ENCODE data around the gene OGDH.

Gene OGDH

GRCh38 chr7:44637788-44638594, 31.6 kb downstream of the OGDH start:
- peak; percentile 52 to 78 for DNase-seq (ENCODE audit: low read depth in 2 of 2)

DNA sequence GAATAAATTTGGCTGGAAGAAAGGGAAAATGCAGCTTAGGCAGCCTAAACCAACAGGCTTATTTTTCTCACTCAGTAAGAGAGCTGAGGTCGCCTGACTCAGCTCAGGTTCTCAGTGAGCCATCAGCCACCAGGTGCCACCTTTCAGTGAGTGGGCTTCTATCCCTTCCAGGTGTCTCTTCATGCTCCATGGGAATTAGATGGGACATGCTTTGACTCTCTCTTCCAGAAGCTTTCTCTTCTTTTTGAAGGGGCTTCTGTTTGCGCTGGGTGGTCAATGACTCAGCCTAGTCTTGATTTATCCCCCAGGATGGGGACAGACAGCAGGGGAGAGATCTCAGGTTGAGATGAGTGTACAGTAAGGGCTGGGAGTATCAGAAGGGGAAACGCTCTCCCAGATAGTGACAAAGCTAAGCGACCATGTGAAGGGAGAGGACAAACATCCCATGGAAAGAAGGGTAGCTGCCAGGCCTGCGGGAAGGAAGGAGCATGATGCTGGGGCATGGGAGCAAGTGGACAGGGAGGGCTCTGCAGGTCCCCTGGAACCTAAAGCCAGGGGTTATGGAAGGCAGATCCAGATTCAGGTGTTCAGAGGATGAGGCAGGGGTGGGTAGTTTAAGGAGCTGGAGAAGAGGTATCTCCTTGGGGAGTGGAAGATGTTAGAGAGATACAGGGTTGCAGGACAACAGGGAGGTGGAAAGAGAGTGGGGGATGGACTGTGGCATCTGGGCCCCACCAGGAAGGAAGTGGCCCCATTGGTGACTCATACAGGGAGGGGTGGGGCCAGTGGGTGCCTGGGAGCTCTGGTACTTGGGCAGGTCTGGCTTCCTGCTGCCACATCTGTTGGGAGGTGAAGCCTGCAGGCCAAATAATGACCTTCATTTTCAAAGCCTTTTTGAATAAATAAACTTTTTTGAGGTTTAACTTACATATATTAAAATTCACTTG, 32.5 kb downstream of the OGDH start:
- DNase-seq (ENCODE audit: low read depth in 2 of 2) = peak; percentile 65 to 80

GRCh38 chr7:44639671-44640321, 33.4 kb downstream of the OGDH start:
- DNase-seq (ENCODE audit: low read depth in 2 of 2) = no peak

- DNase-seq (ENCODE audit: low read depth in 2 of 2) = no peak
Measured at GRCh38 chr7:44643206-44643605, 36.8 kb downstream of the OGDH start.

DNA sequence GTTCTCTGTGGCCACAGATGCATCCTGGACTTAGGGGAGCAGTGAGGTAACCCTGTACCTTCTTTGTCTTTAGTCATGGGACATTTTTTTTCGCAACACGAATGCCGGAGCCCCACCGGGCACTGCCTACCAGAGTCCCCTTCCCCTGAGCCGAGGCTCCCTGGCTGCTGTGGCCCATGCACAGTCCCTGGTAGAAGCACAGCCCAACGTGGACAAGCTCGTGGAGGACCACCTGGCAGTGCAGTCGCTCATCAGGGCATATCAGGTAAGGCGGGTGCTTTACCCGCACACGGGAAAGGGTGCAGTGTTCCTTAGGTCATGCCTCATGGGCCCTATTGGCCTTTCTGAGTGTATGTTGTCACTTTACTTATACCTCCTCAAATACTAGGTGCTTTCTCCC, 38.8 kb downstream of the OGDH start:
- no peak for DNase-seq (ENCODE audit: low read depth in 2 of 2)

GRCh38 chr7:44645696-44646095, 39.3 kb downstream of the OGDH start:
- DNase-seq (ENCODE audit: low read depth in 2 of 2) = no peak

DNA sequence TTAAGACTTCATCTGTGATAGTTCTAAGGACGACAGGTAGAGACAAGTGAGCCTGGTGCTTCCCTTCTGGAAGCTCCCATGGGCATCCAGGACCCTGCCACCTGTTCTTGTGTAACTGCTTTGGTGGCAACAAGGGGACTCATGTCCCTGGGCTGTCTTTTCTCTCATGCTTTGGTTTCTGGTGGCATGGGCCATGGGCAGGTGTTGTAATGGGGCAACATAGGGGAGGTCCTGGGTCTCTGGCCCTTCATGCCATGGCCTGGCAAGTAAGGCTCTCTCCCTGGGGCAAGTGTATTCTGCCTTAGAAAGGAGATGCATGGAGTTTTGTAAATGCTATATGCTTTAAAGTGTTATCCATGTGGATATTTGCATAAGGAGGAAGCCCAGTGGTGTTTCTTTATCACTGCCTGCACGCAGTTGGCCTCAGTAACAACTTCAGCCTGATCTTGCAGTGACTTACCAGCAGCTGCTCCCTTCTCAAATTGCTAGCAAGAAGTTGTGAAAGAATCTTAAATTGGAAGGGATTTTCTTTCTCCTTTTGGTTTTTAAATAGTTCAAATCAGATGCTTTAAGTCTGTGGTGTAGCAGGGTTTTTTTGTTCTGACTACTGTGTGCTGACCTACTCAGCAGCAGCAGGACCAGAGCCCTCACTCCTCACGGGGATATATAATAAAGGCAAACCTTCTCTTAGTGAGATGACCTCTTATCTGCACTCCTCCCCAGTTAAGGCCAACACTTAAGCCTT, 39.9 kb downstream of the OGDH start:
- DNase-seq (ENCODE audit: low read depth in 2 of 2) = no peak

DNA sequence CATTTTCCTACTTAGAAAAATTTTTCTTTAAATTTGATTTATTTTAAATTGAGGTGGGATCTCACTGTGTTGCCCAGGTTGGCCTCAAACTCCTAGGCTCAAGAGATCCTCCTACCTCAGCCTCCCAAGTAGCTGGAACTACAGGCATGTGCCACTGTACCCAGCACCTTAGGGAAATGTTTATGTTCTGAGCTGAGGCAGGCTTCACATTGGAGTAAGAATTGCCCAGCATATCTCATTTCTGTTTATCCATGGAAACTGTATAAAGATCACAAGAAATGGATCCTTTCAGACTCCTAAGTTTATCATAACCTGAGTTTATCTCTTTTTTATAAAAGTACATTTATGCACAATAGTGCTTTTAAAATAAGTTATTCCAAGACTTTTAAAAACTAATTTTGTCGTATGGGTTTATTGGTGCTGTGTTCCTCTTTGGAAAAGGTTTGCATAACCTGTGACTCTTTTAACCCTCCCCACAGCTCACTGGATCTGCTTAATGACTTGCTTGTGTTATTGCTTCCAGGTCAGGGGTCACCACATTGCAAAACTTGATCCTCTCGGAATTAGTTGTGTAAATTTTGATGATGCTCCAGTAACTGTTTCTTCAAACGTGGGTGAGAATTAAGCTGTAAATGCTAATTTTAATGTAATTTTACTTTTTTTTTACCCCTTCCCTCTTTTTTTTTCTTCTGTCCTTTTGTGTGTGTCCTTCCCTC, 40.7 kb downstream of the OGDH start:
- DNase-seq (ENCODE audit: low read depth in 2 of 2) = no peak

DNA sequence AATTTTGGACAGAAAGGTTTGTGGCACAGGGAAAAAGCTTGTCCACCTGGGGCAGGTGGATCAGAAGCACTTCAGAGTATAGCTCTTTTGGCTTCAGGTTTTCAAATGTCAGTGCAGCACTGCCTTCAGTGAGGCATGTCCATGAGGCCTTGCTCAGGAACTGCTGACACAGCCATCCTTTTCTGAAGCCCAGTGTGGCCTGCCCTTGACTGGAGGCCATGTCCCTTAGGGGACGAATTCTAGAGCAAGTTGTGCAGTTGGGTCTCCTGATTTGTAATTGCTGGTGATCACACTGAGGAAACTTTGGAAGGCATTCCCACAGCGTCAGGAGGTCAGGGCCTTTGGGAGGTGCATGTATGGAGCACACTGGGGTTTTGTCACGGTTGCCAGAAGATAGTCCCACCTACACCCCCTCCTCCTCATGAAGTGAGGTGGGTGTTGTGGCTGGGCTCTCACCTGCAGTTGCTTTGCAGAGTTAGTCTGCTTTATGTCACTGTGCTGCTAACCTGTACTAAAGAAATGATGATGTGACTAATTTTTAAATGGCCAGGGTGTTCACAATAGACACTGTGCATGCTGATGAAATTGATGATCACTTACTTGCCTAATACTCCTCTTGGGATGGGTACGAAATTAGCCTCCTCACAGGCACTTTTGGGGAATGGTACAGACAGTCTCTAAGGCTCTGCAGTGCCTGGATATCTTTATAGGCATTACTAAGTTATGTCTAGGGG, 41.7 kb downstream of the OGDH start:
- no peak for DNase-seq (ENCODE audit: low read depth in 2 of 2)

- DNase-seq (ENCODE audit: low read depth in 2 of 2) = no peak
Measured at GRCh38 chr7:44650242-44650641, 43.8 kb downstream of the OGDH start.

DNA sequence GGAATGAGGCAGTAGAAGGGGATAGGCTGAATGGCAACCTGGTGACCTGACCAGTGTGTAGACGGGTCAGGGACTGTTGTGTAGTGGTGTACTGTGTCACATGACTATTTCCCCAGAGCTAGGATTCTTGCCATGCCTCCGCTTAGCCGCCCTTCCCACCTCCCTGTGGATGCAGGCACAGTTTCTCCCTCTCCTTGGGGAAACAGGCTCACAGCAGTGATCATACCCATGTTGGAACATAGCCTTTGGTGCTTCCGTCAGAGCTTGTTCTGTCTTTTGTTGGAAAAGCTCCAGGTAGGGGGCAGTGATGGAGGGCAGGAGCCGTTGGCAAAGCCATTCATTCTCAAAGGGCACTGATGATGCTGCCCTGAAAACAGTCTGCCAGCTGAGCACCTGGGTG, 44.3 kb downstream of the OGDH start:
- DNase-seq (ENCODE audit: low read depth in 2 of 2) = no peak

GRCh38 chr7:44652535-44652934, 46.1 kb downstream of the OGDH start:
- DNase-seq (ENCODE audit: low read depth in 2 of 2) = no peak

- DNase-seq (ENCODE audit: low read depth in 2 of 2) = no peak
Measured at GRCh38 chr7:44654255-44654796, 47.9 kb downstream of the OGDH start.

DNA sequence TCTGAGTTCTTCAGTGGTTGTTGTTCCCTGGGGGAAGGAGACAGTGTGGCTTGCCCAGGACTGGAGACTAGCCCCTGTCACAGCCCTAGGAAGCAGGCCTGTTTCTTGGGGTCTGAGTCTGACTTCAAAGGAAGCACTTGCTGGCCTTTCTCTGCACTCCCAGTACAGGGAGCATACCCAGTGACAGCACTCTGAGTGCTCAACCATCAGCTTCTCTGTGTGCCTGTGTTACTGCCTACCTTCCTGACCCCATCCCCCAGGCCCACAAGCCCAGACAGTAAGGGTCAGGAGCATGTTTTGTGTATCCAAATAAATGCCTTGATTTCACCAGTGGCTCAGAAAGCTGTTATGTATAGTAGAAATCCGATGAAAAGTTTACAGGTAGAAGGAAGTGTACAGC, 48.9 kb downstream of the OGDH start:
- no peak for DNase-seq (ENCODE audit: low read depth in 2 of 2)

DNA sequence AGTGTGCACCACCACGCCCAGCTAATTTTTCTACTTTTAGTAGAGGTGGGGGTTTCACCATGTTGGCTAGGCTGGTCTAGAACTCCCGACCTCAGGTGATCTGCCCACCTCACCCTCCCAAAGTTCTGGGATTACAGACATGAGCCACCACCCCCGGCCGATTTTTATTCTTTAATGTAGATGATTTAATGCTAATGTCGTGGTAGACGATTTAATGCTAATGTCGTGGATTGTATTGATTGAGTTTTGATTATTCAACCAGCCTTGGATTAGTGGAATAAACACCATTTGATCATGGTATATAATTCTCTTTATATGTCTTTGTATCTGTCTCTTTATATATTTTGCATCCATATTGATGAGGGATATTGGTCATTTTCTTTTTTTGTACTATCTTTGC, 52.6 kb downstream of the OGDH start:
- no peak for DNase-seq (ENCODE audit: low read depth in 2 of 2)

DNA sequence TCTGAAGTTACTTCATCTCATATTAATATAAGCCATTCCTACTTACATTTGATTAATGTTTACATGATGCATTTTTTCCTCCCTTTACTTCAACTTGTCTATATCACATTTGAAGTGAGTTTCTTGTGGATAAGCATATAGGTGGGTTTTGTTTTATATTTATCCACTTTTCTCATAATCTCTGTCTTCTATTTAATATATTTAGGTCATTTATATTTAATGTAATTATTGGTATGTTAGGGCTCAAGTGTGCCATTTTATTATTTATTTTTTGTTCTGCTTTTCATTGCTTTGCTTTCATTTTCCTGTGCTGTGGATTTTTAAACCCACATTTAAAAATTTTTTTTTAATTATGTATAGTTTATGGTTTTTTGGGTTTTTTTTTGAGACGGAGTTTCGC, 54.8 kb downstream of the OGDH start:
- no peak for DNase-seq (ENCODE audit: low read depth in 2 of 2)

GRCh38 chr7:44664780-44665461, 58.5 kb downstream of the OGDH start:
- DNase-seq (ENCODE audit: low read depth in 2 of 2) = no peak

- no peak for DNase-seq (ENCODE audit: low read depth in 2 of 2)
Measured at GRCh38 chr7:44665531-44666213, 59.2 kb downstream of the OGDH start.

DNA sequence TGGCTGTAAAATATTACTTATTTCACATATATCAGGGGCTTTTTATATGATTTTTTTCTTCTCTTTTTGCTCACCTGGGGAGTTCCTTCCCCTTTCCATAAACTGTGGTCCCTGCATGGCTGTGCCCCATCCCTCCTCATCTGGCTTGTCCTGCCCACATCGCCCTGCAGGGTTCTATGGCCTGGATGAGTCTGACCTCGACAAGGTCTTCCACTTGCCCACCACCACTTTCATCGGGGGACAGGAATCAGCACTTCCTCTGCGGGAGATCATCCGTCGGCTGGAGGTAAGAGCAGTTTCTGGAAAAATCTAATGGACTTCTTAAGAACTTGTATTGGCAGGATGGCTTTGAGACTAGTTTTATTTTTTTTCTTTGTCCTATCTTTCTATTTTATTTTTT, 60.1 kb downstream of the OGDH start:
- DNase-seq (ENCODE audit: low read depth in 2 of 2) = no peak

Data from stimulated activated CD4-positive, alpha-beta T cell treated with anti-CD3 and anti-CD28 coated beads, Interleukin-4, amount 100 ng/mL, for 48 hours (primary cell).